Ramos (cell line): ENCODE measurements around the gene CXCR5.

ENCODE experiments used
- in situ Hi-C: fragments of 300-500 bp; cut with MboI; formaldehyde crosslinking; loops from one replicate; pipeline ENCODE4 v1.14.3; 2022; ENCODE audit warnings: low sequenced_read_pairs; ENCODE audit not compliant: unreplicated experiment

The CXCR5 gene

GRCh38 chr11:118923721-118924587 lies 40.3 kb downstream of the CXCR5 start:
- in situ Hi-C loops: no loop called here

GRCh38 chr11:118924591-118925585 lies 41.2 kb downstream of the CXCR5 start:
- in situ Hi-C loops: no loop called here

DNA sequence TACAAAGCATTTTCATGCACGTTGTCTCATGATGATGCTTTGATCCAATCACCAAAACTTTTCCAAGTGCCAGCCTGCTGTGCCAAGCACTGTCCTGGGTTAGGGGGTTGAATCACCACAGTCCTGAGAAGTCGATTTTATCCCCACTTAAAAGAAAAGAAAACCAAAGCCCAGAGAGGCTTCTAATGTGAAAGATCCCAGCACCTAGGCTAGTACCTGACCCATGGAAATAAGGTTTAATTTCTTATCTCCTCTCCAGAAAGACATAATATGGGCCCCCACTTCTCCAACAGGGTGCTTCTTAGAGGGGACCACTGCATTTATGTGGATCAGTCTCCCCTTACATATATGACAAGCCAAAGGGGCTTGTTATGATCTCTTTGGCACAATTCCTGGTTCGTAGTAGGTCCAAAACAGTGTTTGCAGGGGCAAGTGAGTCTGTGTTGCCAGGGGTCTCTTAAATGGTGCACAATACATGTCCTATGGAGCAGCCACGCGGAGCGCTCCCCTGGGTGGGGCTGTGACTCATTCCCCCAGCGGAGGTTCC lies 43.9 kb downstream of the CXCR5 start:
- in situ Hi-C loops: no loop called here

DNA sequence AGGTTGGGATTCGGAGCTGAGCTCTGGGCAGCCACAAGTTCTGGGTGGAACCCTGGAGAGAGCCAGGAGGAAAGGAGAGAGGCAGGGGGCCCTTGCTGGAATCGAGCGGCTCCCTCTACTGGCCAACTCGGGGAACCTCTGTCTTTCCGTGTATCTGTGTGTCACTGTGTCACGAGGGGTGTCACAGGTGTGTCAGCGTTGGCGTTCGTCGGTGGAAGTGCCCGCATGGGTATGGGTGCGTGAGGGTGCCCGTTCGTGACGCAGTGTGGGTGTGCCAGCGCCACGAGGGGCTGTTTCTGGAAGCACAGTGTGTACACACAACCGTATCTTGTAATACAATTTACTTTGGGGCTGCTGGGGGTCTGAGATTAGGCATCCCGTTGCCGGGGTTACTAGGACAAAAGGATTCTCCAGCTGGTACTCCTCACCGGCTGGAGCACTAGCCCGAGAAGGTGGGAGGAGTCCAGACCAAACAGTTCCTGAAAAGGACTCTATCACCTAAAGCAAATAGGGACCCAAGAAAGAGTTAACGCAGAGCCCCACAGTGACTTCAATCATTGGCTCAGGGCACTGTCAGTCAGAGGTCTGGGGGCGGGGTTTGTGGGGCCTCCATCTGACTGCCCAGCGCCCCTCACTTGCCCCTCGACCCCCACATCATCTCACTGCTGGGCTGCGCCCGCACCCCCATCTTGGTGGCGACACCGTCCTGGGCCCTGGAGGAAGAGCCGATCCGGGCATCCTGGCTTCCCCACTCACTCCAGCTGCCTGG lies 44.6 kb downstream of the CXCR5 start:
- in situ Hi-C loops: no loop called here

DNA sequence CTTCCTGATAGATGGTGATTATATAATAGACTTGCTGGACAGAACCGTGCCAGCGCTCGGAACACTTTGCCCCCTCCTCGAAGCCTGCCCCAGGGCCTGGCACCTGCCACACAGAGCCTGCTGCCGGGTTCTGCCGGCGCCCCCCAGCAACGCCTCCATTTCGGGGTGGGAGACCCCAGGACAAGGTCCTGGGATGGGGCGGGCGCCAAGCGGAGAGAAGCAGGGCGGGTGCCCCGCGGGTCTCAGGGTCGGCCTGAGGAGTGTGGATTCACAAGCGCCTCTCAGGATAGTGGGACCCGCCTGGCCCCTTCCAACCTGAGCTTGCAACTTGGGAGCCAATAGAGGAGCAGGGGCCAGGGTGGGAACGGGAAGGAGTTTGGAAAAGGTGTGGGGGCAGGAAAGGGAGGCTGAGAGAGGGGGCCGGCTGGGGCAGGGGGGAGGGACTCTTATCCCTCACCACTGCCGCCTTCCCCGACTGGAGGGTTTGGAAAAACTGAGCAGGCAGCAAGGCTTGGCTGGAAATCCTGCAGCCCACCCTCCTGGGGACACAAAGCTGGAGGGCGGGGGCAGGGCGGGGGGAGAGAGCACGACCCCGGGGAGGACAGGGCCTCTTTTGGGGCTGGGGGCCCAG lies 45.3 kb downstream of the CXCR5 start:
- in situ Hi-C loops: no loop called here

GRCh38 chr11:118929501-118930093 lies 45.9 kb downstream of the CXCR5 start:
- in situ Hi-C loops: no loop called here

DNA sequence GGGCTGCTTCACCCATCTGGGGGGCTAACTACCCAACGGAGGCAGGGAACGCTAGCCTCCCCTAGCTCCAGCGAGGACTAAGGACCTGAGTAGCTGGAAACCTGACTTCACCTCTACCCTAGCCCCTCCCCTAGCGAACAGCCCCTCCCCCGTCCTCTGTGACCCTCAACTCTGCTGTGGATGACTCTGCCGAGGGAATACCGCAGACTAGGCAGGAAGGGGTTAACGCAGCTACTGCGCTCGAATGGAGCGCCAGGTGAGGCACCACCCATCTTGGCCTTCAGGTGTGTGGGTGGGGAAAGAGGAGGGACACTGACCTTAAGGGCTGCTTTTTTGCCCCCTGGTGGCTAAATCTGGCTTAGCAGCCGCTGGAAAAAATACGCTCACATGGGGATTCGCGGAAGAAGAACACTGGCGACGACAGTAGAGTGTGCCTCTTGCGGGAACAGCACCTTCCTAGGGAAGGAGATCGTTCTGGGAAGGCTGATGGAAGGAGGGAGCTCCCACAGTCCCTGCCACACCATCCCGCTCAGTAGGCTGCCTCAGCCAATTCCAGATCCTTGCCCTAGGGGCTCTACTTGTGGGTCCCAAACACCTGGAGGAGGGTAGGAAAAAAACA lies 46.5 kb downstream of the CXCR5 start:
- in situ Hi-C loops: no loop called here

DNA sequence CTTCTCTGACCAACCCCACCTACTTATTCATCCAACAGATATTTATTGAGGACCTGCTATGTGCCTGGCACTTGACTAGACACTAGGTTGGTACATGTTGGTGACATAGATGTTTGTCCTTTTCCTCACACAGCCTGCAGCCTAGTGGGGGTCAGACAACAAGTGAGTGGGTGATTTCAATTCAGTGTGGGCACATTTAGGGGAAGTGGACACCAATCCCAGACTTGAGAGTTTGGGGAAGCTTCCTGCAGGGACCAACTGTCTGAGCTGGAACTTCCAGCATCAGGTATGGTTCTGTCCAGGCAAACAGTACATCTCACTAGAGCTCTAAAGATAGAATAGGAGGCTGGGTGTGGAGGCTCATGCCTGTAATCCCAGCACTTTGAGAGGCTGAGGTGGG lies 47.9 kb downstream of the CXCR5 start:
- in situ Hi-C loops: no loop called here

DNA sequence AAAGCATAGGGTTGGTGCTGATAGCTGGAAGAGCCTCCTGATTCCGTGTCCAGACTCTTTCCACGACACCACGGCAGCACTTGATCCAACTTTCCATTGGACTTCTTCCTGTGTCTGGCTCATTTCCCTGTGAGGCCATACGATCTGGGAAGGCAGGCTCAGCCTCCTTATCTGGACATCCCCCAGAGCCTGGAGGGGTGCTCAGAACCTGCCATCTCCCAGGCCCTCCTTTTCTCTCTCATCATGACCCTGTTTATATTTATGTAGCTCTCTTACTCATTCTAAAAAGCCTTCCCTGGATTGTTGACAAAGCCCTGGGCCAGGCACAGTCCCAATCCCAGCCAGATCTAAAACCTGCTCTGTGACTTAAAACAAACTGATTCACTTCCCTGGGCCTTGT lies 49.8 kb downstream of the CXCR5 start:
- in situ Hi-C loops: no loop called here

- in situ Hi-C loops: no loop called here
Measured at GRCh38 chr11:118935376-118935775, 51.7 kb downstream of the CXCR5 start.

DNA sequence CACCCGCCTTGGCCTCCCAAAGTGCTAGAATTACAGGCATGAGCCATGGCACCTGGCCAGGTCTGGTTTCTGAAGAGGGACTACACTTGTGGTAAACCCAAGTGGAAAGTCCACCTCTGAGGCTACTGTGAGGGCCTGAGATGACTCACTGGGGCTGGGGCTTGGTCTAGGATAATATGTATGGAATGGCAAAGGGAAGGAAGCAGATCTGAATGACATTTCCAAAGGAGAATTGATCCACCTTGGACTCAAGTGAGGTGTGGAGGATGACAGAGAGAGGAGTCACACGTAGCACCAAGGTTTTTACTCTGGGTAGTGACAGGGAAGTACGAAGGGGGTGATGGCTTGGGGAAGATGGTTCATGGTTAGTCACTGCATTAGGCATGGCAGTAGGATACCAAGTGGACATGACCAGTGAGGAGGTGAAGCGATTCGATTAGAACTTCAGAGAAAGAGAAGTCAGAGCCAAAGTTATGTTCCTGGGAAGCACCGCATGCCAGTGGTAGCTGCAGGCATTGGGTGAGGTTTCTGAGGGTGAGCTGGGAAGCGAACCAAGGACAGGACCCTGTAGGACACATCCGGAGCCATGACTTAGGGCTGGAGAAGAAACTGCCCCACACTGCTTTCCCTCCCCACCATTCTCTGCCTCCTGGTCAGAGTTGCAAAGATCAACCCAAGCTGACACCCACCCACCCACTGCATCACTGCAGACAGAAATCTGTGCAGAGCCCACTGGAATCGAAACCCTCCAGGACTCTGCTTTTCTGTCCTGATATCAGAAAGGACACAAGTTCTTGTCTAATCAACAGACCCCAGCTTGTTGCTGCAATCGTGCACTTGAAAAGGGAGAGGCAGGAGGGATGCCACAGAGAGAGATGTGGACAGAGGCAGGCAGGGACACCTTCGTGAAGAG lies 55.1 kb downstream of the CXCR5 start:
- in situ Hi-C loops: no loop called here

DNA sequence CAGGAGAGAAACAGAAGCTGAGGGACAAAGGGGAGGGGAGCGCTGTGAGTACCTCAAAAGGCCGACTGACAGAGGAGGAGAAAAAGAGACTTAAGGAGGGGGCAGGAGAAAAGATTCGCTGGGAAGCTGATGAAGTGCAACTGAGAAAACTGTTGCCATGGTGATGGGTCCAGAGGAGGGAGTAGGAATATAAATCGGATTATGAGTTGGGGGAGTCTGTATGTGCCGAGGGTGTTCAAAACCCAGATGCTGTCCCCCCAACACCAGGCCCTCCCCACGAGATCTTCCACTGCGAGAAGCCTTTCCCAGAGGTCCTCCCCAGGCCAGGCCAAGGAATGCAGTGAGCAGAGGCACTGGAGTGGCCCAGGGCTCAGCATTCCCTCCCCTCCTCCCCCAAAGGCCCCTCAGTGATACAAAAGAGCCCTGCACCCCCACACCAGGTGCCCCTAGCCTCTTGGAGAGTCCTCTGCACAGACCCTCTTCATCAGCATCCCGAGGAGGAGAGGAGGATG lies 55.8 kb downstream of the CXCR5 start:
- in situ Hi-C loops: no loop called here

- in situ Hi-C loops: no loop called here
Measured at GRCh38 chr11:118939953-118940598, 56.4 kb downstream of the CXCR5 start.

DNA sequence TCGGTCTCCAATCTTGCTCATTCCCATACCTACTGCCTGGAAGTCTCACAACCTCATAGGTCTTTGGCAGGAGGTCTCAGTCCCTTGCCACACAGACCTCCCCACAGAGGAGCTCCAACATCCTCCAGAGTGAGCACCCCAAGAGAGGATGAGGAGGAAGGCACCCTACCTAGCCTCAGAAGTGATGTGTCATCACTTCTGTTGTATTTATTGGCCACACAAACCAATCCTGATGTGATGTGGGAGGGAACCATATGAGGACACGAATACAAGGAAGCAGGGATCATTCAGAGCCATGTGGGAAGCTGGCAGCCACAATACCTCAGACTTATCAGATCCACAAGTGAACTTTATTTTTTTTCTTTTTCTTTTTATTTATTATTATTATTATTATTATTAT lies 63.4 kb downstream of the CXCR5 start:
- in situ Hi-C loops: no loop called here
